Stimulated activated CD4-positive, alpha-beta T cell treated with anti-CD3 and anti-CD28 coated beads, Interleukin-1b, Interleukin-23, amount 100 ng/mL, for 1 hour (primary cell): ENCODE measurements around the gene NR5A1.

ENCODE experiments used
- DNase-seq, 2 donors: peaks; one replicate each; pipeline ENCODE4 v3.0.0-alpha.2; 2020; ENCODE audit warnings: low read depth in 2 of 2

NR5A1 gene

GRCh38 chr9:124457887-124458431 is 49.2 kb downstream of the NR5A1 start:
- no peak for DNase-seq

GRCh38 chr9:124457079-124457886 is 49.9 kb downstream of the NR5A1 start:
- DNase-seq = no peak

GRCh38 chr9:124456341-124457078 is 50.7 kb downstream of the NR5A1 start:
- DNase-seq = no peak

GRCh38 chr9:124455820-124456219 is 51.4 kb downstream of the NR5A1 start:
- no peak for DNase-seq

- no peak for DNase-seq
Observed at GRCh38 chr9:124454791-124455443, 52.3 kb downstream of the NR5A1 start.

GRCh38 chr9:124454296-124454695 is 52.9 kb downstream of the NR5A1 start:
- no peak for DNase-seq

- DNase-seq = no peak
Observed at GRCh38 chr9:124453586-124454191, 53.5 kb downstream of the NR5A1 start.

GRCh38 chr9:124452841-124453585 is 54.2 kb downstream of the NR5A1 start:
- no peak for DNase-seq

GRCh38 chr9:124452326-124452725 is 54.9 kb downstream of the NR5A1 start:
- no peak for DNase-seq

GRCh38 chr9:124450931-124451661 is 56.1 kb downstream of the NR5A1 start:
- no peak for DNase-seq

GRCh38 chr9:124450241-124450924 is 56.8 kb downstream of the NR5A1 start, which contains the start of gene ADGRD2:
Gene ADGRD2, plus strand, starts transcription at chr9:124450451. Its CDS starts 1,216 bp downstream, at chr9:124451667.
- DNase-seq = no peak

GRCh38 chr9:124449381-124450151 is 57.6 kb downstream of the NR5A1 start:
- DNase-seq = no peak

GRCh38 chr9:124448019-124448418 is 59.2 kb downstream of the NR5A1 start:
- DNase-seq = no peak

GRCh38 chr9:124447297-124447661 is 59.9 kb downstream of the NR5A1 start:
- no peak for DNase-seq

- DNase-seq = no peak
Observed at GRCh38 chr9:124444166-124444565, 63.0 kb downstream of the NR5A1 start.

GRCh38 chr9:124443625-124444024 is 63.6 kb downstream of the NR5A1 start:
- no peak for DNase-seq

GRCh38 chr9:124442826-124443225 is 64.4 kb downstream of the NR5A1 start:
- DNase-seq = no peak

GRCh38 chr9:124442379-124442778 is 64.8 kb downstream of the NR5A1 start:
- DNase-seq = no peak

GRCh38 chr9:124441291-124441690 is 65.9 kb downstream of the NR5A1 start:
- DNase-seq = no peak
